HTERT RPE-1 (cell line): ENCODE results near the gene TMEM259.
"Not testable (repeated sequence)": the region's sequence is repeated elsewhere in the genome, so short reads cannot be mapped to it uniquely, and the experiment has no call there.

Experiments
- in situ Hi-C: fragments of 300-500 bp; cut with MboI; formaldehyde crosslinking; loops from 4 replicates; pipeline ENCODE4 v1.14.3; 2020; ENCODE audit warnings: low sequenced_read_pairs

Gene TMEM259

DNA sequence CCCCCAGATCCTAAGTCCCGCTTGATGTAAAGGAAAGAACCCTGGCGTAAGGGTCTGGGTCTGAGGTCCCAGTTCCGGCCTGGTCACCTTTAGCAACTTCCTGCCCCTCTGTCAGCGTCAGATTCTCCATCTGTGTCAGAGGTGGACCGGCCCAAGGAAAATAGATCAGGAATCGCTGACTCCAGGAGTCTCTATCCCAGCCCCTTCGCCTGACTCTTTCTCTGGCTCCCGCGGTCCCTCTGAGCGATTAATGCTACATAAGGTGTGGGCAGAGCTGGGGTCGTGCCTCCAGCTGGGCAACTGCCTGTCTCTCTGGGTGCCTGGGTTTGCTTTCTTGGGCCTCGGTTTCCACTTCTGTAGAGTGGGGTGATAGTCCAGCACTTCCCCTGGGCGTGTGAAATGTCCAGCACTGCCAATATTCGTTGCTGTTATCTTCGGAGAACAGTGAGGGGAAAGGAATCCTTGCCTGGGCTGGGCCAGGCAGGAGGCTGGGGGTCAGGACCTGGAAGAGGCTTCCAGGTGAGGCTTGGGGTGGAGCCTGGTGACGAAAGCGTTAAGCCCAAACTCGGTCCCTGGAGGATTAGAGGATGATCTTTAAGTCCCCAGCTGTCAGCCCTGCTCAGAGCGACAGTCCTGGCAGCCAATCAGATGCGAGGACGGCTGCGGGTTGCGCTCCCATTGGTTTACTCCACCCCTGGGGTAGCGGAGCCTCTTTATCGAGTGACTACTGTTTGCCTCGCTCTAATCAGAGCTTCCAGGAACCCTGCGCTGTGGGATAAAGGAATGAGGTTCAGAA is 19.8 kb upstream of the TMEM259 start:
- in situ Hi-C loops = no loop called here

GRCh38 chr19:1039646-1040475 is 18.9 kb upstream of the TMEM259 start, which contains the start of gene ABCA7:
Gene ABCA7, plus strand, starts transcription at chr19:1040107. Its CDS starts 1,255 bp downstream, at chr19:1041362.
- in situ Hi-C loops = no loop called here

DNA sequence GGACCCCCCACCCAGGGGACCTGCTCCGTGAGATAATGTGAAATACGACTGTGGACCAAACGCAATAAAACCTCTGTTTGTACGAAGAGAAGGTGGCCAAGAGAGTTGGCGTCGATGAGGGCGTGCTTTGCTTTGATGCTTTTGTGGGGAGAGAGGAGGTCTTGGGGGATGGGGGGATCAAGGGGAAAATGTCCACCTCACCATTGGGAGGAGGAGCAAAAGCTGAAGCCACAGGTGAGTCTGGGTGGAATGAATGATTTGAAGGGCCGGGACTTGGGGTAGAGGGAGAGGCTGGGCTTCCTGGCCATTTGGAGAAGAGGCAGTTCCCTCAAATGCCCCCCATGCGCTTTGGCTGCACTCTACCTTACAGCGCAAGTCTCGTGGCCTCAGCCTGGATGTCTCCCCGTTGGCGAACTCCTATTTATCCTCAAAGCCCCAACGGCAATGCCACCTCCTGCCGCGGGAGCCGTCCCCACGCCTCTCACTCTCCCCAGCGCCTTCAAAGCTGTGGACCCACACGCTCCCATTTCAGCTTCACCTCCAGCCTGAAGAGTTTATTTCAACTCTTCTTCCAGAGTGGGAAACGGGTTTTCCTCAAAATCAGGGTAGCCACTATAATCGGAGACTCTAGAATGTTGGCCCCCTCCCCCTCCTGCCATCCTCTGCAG is 18.2 kb upstream of the TMEM259 start:
- in situ Hi-C loops = no loop called here

GRCh38 chr19:1037621-1038064 is 16.7 kb upstream of the TMEM259 start:
- in situ Hi-C loops = no loop called here

DNA sequence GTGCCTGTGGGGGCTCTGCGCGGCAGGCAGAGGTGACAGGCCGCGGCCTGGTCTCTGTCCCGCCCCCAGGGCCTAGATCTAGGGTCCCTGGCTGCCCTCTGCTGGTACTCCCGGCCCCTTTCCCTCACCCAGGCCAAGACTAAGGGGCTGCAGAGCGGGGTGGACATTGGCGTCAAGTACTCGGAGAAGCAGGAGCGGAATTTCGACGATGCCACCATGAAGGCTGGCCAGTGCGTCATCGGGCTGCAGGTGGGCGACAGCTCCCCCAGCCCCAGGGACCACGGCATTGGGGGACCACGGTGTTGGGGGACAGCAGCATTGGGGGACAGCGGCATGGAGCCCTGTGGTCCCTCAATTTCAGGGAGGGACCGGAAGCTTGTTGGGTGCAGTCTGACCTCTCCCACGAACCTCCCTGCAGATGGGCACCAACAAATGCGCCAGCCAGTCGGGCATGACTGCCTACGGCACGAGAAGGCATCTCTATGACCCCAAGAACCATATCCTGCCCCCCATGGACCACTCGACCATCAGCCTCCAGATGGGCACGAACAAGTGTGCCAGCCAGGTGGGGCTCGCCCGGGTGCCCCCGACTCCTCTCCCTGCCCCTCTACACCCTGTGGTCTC is 15.2 kb upstream of the TMEM259 start:
- in situ Hi-C loops = no loop called here

GRCh38 chr19:1032264-1032867 is 11.4 kb upstream of the TMEM259 start:
- in situ Hi-C loops = no loop called here

DNA sequence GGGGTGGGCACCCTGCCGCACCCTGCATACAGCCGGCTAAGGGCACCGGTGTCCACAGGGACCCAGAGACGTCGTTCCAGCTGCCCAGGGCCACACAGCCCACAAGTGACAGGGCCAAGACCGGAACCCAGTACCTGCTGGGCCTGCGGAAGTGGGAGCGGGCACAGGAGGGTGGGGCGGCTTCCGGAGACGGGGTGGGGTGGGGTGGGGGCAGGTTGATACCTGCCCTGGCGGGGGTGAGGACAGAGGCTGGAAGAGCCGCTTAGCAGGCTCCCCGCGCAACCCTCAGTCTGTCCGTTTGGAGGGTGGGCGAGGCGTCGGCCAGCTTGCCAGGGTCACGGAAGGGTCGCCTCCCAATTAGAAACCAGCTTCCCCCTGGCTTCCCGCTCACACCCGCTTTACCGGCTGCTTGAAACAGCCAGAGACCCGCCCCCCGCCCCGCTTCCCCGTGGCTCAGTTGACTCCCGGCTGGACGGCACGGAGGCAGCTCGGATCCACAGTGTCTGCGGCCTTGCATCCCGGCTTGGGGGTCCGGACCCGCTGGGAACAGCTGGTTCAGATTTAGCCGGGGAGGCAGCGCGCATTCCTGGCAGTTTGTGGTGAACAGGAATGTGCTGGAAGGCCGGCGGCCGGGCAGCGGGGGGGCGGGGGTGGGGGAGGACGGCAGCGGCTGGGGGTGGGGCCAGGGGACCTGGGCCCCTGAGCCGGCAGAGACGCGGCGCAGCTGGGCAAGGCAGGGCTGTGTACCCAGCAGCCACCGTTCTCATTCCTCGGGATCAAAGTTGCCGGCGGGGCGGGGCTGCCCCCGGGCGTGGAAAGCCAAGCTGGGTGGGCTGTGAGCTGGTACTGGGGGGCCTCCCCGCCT is 7.4 kb upstream of the TMEM259 start:
- in situ Hi-C loops = no loop called here

- in situ Hi-C loops = no loop called here
These were observed 6.7 kb upstream of the TMEM259 start for GRCh38 chr19:1027650-1028061.

DNA sequence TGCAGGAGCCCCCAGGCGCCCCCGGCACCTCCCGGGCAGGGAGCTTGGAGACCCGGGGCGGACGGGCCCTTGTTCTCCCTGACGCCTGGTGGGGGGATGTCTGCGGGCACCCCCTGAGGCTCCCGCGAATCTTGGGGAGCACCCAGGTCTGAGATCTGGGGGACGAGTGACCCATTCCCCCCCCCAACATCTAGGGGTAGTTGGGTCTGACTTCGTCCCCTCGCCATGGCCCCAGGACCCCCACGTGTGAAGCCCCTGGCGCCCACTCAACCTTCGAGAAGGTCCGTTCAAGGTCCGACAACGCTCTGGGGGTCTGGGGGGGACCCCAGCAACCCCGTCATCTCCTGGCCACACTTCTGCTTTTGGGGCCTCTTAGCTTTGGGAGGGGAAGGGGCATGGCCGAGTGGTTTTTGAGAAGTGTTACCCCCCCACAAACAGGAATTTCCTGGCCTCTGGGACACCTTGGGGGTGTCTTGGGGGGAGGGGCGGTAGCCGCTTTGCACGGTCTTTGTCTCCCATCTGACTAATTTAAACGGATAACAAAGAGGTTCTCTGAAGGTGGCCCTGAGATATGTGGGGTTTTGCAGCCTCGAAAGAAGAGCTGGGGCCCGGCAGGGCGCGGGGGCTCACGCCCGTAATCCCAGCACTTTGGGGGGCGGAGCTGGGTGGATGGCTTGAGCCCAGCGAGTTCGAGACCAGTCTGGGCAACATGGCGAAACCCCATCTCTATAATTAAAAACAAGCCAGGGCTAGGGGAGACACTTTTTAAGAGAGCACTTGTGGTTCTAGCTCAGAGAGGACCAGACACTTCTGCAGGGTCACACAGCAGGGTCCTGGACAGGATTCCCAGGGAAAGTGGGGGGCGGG is 6.1 kb upstream of the TMEM259 start:
- in situ Hi-C loops = no loop called here

GRCh38 chr19:1025960-1026782 is 5.2 kb upstream of the TMEM259 start, which contains the start of gene CNN2:
Gene CNN2, plus strand, starts transcription at chr19:1026608. Its CDS starts 54 bp downstream, at chr19:1026662.
- in situ Hi-C loops = no loop called here

DNA sequence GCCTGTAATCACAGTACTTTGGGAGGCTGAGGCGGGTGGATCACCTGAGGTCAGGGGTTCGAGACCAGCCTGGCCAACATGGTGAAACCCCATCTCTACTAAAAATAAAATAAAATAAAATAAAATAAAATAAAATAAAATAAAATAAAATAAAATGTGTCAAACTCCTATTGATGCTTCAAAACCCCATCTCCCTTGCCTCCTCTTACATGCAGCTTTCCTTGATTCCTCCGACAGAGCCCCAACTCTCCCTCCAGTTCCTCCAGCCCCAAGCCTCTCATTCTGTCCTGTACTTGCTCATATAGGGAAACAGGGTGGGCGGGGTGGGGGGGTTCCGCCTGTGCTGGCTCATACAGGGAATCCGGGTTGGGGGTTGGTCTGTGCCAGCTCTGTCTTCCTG is 4.2 kb upstream of the TMEM259 start:
- in situ Hi-C loops = not testable (repeated sequence)

DNA sequence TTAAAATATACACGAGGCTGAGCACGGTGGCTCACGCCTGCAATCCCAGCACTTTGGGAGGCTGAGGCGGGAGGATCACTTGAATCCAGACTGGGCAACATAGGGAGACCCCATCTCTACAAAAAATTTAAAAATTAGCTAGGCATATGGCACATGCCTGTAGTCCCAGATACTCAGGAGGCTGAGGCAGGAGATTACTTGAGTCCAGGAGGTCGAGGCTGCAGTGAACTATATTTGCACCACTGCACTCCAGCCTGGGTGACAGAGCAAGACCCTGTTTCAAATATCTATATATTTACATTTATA is 2.9 kb upstream of the TMEM259 start:
- in situ Hi-C loops = not testable (repeated sequence)

DNA sequence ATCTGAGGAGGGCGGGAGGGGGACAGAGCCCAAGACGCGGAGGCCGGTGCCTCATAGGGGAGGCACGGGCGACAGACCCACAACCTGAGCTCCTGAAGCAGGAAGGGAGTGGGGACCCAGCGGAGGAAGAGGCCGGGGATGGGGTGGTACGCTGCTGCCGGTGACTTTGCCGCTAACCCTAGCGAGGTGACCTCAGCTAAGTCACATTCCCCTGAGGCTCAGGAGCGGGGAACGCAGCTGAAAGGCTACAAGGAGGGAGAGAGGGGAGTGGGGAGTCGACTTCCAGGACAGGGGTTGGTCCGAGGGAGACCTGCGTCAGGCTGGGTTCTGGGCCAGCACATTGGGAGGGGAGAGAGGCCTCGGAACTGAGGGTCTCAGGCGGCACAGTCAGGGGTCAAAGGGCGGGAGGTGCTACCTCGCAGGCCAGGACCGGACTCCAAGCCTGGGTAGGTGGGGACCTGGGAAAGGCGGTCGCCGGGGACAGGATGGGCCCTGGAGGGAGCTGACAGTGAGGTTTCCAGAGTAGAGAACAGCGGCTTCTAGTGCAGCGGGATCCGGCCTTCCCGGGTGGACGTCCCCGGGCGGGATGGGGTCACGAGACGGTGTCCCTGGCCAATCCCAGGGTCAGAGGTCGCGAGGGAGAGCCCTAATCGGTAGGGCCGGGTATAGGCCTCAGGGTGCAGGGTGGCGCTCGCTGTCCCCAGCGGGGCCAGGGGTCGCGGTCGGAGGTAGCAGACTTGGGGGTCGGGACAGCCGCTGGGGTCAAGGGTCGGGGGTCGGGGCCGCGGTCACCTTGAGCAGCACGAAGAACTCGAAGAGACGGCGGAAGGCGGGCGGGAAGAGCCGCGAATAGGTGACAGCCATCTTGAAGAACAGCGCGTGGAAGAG is 699 bp downstream of the TMEM259 start:
- in situ Hi-C loops = no loop called here

DNA sequence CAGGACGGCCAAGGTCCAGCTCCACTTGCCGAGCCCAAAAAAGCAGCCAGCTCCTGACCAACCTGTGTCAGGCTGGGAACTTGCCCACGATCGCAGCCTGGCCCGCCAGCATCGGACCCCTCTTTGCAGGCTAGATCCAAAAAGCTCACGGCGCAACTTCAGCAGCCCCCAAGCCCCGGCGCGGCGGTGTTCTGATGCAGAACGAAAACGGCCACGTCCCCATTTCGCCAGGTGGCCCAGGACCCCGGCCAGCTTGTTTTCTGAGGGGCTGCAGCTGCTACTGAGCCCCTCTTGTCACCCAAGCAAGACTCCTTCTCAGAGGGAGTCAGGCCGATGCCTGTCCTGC is 1.3 kb downstream of the TMEM259 start:
- in situ Hi-C loops = no loop called here

DNA sequence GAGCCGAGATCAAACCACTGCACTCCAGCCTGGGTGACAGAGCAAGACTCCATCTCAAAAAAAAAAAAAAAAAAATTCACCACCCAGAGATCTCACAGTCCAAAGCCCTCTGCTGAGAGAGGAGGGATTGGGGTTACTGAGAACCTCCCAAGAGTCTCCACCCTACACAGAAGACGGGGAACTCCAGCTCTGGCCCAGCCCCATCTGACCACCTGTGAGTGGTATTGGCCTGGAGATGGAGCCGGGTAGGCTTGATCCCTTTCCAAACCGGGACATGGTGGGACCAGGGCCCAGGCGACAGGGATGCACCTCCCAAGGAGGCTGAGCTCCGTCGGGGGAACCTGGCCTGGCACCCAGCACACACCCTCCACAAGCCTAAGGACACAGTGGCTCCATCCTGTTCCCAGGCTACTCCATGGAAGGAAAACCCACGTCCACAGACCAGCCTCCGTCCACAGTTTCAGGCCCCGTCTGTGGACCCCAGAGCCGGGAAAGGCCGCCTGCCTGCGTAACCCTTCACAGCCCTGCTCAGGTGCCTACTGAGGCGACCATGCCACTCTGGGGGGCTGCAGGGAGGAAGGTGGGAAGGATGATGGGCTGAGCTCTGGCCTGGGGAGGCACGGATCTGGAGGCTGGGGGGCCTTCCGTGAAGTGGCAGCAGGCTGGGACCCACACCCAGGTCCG is 1.8 kb downstream of the TMEM259 start:
- in situ Hi-C loops = no loop called here

DNA sequence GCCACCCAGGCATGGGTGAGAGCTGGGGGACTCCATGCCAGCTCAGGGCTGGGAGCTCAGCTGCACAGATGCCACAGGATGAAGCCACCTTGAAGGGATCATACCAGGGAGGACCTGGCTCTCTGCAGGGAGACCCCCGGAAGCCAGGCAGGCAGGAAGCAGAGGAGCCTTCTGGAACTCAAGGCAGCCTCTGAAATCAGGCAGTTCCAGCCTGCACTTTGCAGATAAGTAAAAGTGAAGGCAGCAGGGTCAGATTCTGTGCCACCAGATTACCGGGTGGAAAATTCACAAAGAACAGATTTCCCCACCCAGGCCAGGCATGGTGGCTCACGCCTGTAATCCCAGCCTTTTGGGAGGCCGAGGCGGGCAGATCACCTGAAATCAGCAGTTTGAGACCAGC is 2.5 kb downstream of the TMEM259 start:
- in situ Hi-C loops = no loop called here
